ENCODE measurements around the gene EMILIN3.

Gene EMILIN3

GRCh38 chr20:41344938-41345728 is 21.5 kb downstream of the EMILIN3 start:
- no peak for DNase-seq

DNA sequence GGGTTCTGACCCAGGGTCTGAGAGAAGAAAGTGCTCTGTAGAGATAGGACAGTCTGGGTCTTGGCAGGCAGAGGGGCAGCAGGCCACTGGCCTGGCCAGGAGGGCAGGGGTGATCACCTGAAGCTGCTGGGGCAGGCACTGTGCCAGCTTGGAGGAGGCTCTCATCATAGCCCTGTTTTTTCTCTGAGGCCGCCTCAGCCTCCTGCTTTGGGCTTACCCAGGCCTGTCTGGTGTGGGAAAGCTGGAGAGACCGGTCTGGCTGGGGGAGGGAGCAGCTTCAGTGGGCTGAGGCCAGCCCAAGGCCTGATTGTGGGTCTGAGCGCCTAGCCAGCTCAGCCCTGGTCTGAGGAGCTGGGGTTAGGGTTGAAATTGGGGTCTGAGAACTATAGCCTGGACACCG is 22.1 kb downstream of the EMILIN3 start:
- DNase-seq = no peak

- no peak for DNase-seq
These were observed 23.8 kb downstream of the EMILIN3 start for GRCh38 chr20:41342474-41343464.

DNA sequence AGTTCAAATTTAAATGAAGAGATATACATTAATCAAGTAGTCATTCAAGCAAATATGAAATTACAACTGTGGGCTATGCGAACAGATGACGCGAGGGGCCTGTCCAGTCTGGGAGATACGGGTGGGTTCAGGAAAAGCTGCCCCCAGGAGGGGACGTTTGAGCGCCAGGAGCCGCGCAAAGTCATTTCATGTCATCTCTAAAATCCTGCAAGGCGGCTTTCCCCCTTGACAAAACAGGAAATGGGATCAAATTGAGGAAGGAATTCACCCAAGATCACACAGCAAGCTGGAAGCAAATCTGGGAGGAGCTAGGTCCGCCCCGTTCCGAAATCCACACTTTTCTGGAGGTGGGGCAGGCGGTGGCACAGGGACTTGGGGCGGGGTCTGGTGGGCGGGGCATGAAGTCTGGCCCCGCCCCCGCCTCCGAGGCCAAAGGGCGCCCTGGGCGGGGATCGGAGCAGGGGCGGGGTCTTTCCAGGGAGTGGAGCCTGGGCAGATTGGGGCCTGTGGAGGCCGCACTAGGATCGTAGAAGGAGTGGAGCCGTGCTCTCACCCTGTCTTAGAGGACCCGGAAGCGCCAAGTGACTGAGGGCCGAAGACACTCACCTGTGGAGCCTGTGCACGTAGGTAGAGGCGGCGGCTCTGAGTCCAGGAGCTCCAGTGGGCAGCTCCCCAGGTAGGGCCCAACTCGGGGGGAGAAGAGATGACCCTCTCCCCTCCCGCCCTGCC is 26.1 kb downstream of the EMILIN3 start, which contains the start of gene LPIN3:
Gene LPIN3 (plus strand): TSS at position 495 of the 729 bp plus-strand sequence. CDS start 4,983 bp downstream, outside the sequence.
- peak; percentile 42 for DNase-seq

GRCh38 chr20:41339957-41340326 is 26.7 kb downstream of the EMILIN3 start:
- DNase-seq = peak; percentile 86

- DNase-seq = no peak
These were observed 29.7 kb downstream of the EMILIN3 start for GRCh38 chr20:41336711-41337492.

- DNase-seq = no peak
These were observed 31.0 kb downstream of the EMILIN3 start for GRCh38 chr20:41335591-41335990.

DNA sequence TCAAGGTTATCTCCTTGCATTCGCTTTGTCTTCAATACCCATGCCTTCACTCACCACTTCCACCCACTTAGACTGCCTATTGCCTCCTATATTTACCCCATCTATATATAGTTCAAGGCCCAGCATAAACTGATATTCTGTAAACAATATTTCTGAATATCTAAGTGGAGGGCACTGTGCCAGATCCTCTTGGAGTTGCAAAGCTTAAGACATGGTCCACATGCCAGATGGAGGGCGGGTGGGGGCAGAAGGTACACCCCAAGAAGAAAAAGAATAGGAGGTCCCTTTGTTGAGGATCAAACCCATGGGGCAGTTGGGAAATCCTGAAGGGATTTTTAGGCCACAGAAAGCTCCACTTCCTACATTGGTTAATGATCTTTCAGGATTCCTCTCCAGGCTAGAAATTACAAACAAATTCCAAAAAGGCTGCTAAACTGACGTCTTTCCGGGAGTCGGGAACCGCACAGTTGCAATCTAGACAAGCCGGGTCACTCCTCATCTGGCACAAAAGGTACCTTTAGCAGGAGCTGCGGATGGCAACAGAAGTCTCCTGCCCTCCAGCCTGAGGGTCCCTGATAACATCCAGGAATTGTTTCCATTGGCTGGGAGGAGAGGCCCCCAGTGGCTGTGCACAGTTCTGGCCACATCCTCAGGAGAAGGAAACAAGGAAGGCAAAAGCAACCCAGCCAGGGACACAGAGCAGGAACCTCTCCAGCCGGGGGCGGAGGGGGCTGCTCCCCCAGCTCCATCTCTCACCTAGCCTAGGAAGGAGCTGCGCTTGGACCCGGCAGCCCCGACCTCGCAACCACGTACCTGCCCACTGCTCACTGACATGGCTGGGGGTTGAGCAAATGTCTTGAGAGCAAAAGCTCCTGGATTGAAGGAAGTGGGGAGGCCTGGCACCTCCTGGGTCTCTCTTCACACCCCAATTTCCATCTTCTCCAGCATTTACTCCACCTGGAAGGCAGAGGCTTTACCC is 31.9 kb downstream of the EMILIN3 start:
- no peak for DNase-seq

GRCh38 chr20:41334036-41334435 is 32.6 kb downstream of the EMILIN3 start:
- DNase-seq = no peak

- no peak for DNase-seq
These were observed 34.9 kb downstream of the EMILIN3 start for GRCh38 chr20:41331731-41332130.

- DNase-seq = no peak
These were observed 35.7 kb downstream of the EMILIN3 start for GRCh38 chr20:41330941-41331340.

DNA sequence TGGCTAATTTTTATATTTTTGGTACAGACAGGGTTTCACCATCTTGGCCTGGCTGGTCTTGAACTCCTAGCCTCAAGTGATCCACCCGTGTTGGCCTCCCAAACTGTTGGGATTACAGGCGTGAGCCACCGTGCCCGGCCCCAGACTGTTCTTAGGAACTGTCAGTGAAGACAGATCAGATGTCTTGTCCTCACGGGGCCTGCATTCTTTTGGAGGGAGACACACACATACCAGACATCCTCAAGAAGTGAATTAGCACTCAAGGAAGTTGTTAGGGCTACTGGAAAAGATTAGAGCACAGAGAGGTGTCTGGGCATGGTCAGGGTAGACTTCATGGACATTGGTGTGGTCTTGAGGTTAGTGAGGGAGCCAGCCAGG is 36.3 kb downstream of the EMILIN3 start:
- DNase-seq = no peak

- peak; percentile 65 for DNase-seq
These were observed 36.9 kb downstream of the EMILIN3 start for GRCh38 chr20:41329435-41330342.

- DNase-seq = no peak
These were observed 39.4 kb downstream of the EMILIN3 start for GRCh38 chr20:41327178-41327577.

GRCh38 chr20:41320976-41321375 is 45.6 kb downstream of the EMILIN3 start:
- DNase-seq = no peak

DNA sequence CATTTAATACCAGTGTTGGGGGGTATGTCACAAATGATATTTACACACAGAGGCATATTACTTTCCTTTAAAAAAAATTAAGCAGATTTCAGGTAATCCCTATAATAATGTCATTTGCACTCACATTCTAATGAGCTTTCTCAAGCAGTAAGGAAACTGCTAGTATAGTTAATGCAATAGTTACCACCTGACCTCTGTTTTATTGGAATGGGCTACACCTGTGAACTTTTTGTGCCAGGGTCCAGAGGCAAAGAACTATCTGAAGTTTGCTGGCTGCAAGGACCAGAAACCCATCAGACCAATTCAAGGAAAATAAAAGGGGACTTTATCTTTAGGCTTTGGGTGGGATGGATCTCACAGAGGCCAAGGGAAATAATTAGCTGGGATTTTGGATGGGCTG is 46.2 kb downstream of the EMILIN3 start:
- no peak for DNase-seq

DNA sequence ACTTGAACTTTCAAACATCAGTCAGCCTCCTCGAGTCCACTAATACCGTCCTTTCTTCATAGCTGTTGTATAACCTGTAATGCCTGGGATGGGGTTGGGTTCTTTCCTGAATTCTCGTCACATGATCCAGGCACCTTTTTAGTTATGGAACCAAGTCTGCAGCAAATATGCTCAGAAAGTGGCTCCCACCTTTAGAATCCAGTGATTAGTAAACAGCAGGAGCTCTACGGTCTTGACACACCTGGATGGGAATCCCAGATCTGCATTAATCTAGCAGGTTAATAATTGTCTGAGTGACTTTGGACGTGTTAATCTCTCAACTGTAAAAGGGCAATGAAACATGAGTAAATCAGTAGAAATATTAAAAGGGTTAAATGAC is 48.4 kb downstream of the EMILIN3 start:
- no peak for DNase-seq

DNA sequence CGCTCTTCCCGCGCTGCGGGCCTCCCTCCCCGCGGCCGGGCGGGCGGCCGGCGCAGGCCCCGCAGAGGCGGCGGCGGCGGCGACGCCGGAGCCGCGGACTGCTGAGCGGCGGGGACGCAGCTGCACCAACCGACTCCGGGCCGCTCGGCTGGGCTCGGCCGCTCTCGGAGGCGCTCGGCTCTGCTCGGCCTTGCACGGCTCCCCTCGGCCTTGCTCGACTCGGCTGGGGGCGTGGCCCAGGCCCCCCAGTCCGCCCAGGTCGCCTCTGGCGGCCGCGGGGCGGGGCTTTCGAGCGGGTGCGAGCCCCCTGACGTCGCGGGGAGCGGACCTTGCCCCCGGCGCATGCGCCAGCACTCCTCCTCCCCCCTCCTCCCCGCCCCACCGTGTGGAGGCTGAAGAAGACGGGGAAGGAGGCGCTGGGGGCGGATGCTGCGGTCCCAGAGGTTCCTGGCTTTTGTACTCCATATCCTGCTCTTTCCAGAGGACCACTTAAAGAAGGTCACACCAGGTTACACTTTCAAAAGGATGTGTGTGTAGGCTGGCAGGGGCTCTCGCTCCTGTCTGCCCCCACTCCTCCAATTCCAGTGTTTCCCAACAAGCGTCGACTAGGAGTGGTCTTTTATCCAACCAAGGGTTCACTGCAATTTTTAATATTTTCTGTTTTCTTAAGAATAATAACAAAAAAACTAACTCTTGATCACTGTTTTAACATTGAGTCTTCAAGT is 48.9 kb downstream of the EMILIN3 start, which contains the start of gene ZHX3:
Gene ZHX3 (minus strand): TSS at position 186 of the 725 bp plus-strand sequence. CDS start 112,815 bp downstream, outside the sequence.
- peak; percentile 95 for DNase-seq
